ENCODE results near the gene ADCY2. TPM values are rescaled to one million over a fixed set of nuclear protein-coding genes. Genes with fewer than 3 reads are reported as not detected.

The ADCY2 gene
- total and polyA plus RNA-seq, 2 donors = 0.42 to 1.0 TPM

GRCh38 chr5:7529880-7530279 lies 133.9 kb downstream of the ADCY2 start:
- no peaks in the 10 kb centered on the region for H3K27me3 ChIP-seq (ENCODE audit: control insufficient read depth in 2 of 2, insufficient read depth in 1 of 2, low read length in 1 of 2)
- H3K36me3 ChIP-seq (ENCODE audit: control insufficient read depth in 2 of 2, insufficient read depth in 2 of 2, low read length in 1 of 2) = no peaks in the 10 kb centered on the region
- H3K4me1 ChIP-seq (ENCODE audit: control insufficient read depth in 2 of 2, insufficient read depth in 2 of 2, low read length in 2 of 2) = no peaks in the 10 kb centered on the region

GRCh38 chr5:7533941-7534340 lies 138.0 kb downstream of the ADCY2 start:
- 73% methylated on average over 1 of the region's 1 CpG for WGBS
- H3K27me3 ChIP-seq (ENCODE audit: control insufficient read depth in 2 of 2, insufficient read depth in 1 of 2, low read length in 1 of 2) = no peaks in the 10 kb centered on the region
- H3K27ac ChIP-seq (ENCODE audit: low read depth in 1 of 2, low read length in 1 of 2) = no peak overlapping the region
- no peaks in the 10 kb centered on the region for H3K9me3 ChIP-seq (ENCODE audit: control insufficient read depth in 2 of 2, insufficient read depth in 1 of 2, low read length in 1 of 2)
- DNase-seq (ENCODE audit: low read depth in 6 of 9, low spot score in 9 of 9) = no peak
- no peaks in the 10 kb centered on the region for H3K4me1 ChIP-seq (ENCODE audit: control insufficient read depth in 2 of 2, insufficient read depth in 2 of 2, low read length in 2 of 2)
- no peaks in the 10 kb centered on the region for H3K36me3 ChIP-seq (ENCODE audit: control insufficient read depth in 2 of 2, insufficient read depth in 2 of 2, low read length in 1 of 2)
- H3K4me3 ChIP-seq (ENCODE audit: low read length in 2 of 2) = no peak overlapping the region

More at GRCh38 chr5:7529880-7530279, 133.9 kb downstream of the ADCY2 start:
- DNase-seq (ENCODE audit: low read depth in 6 of 9, low spot score in 9 of 9) = no peak
- Histone ChIP-seq H3K4me3 (ENCODE audit: low read length in 2 of 2) (no peak overlapping the region), H3K9me3 (ENCODE audit: control insufficient read depth in 2 of 2, insufficient read depth in 1 of 2, low read length in 1 of 2) (no peaks in the 10 kb centered on the region), H3K27ac (ENCODE audit: low read depth in 1 of 2, low read length in 1 of 2) (no peak overlapping the region)

DNA sequence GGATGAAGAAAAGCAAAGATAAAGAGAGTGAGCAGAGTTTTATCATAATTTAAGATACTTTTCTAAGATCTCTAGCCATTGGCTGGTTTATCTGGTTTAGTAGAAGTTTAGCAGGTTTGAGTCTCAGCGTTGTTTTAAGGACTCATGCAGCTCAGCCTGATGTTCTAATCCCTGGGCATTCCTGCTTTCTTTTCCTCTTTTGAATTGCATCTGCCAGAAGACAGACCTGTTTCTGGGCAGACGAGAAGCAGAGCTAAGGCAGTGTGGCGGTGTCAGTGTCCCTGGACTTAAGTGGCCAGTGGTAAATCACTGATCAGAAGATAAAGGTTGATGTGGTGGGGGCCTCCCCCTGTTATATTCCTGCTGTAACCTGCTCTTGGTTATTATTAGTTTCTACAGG lies 138.6 kb downstream of the ADCY2 start:
- Histone ChIP-seq H3K36me3 (ENCODE audit: control insufficient read depth in 2 of 2, insufficient read depth in 2 of 2, low read length in 1 of 2) (no peaks in the 10 kb centered on the region), H3K4me3 (ENCODE audit: low read length in 2 of 2) (no peak overlapping the region), H3K9me3 (ENCODE audit: control insufficient read depth in 2 of 2, insufficient read depth in 1 of 2, low read length in 1 of 2) (no peaks in the 10 kb centered on the region), H3K27me3 (ENCODE audit: control insufficient read depth in 2 of 2, insufficient read depth in 1 of 2, low read length in 1 of 2) (no peaks in the 10 kb centered on the region), H3K4me1 (ENCODE audit: control insufficient read depth in 2 of 2, insufficient read depth in 2 of 2, low read length in 2 of 2) (no peaks in the 10 kb centered on the region), H3K27ac (ENCODE audit: low read depth in 1 of 2, low read length in 1 of 2) (no peak overlapping the region)
- no peak for DNase-seq (ENCODE audit: low read depth in 6 of 9, low spot score in 9 of 9)
- WGBS = 79% methylated on average over 3 of the region's 3 CpGs

- DNase-seq (ENCODE audit: low read depth in 6 of 9, low spot score in 9 of 9) = no peak
- Histone ChIP-seq H3K4me3 (ENCODE audit: low read length in 2 of 2) (no peak overlapping the region), H3K27me3 (ENCODE audit: control insufficient read depth in 2 of 2, insufficient read depth in 1 of 2, low read length in 1 of 2) (no peaks in the 10 kb centered on the region), H3K4me1 (ENCODE audit: control insufficient read depth in 2 of 2, insufficient read depth in 2 of 2, low read length in 2 of 2) (no peaks in the 10 kb centered on the region), H3K9me3 (ENCODE audit: control insufficient read depth in 2 of 2, insufficient read depth in 1 of 2, low read length in 1 of 2) (no peaks in the 10 kb centered on the region), H3K36me3 (ENCODE audit: control insufficient read depth in 2 of 2, insufficient read depth in 2 of 2, low read length in 1 of 2) (no peaks in the 10 kb centered on the region), H3K27ac (ENCODE audit: low read depth in 1 of 2, low read length in 1 of 2) (no peak overlapping the region)
- 93% methylated on average over 2 of the region's 2 CpGs for WGBS
Observed at GRCh38 chr5:7537573-7537972, 141.6 kb downstream of the ADCY2 start.

DNA sequence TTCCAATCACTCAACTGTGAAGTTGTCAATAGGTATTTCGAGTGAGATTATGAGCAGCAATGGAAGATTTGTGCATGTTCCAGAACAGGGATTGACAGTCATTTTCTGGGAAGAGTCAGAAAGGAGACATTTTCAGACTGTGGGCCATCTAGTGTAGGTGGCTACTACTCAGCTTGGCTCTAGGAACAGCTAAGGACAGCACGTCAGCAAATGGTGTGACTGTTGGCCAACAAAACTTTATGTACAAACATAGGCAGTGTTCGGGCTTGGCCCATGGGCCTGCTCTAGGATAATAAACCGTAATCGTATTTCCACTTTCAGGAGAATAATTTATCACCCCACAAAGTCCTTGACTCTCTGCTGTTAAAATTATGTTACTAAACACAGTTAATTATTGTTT lies 143.6 kb downstream of the ADCY2 start:
- Histone ChIP-seq H3K9me3 (ENCODE audit: control insufficient read depth in 2 of 2, insufficient read depth in 1 of 2, low read length in 1 of 2) (no peaks in the 10 kb centered on the region), H3K27ac (ENCODE audit: low read depth in 1 of 2, low read length in 1 of 2) (no peak overlapping the region), H3K27me3 (ENCODE audit: control insufficient read depth in 2 of 2, insufficient read depth in 1 of 2, low read length in 1 of 2) (no peaks in the 10 kb centered on the region), H3K36me3 (ENCODE audit: control insufficient read depth in 2 of 2, insufficient read depth in 2 of 2, low read length in 1 of 2) (no peaks in the 10 kb centered on the region), H3K4me1 (ENCODE audit: control insufficient read depth in 2 of 2, insufficient read depth in 2 of 2, low read length in 2 of 2) (no peaks in the 10 kb centered on the region), H3K4me3 (ENCODE audit: low read length in 2 of 2) (no peak overlapping the region)
- WGBS = 90% methylated on average over 5 of the region's 5 CpGs
- DNase-seq (ENCODE audit: low read depth in 6 of 9, low spot score in 9 of 9) = no peak

- no peaks in the 10 kb centered on the region for H3K4me1 ChIP-seq (ENCODE audit: control insufficient read depth in 2 of 2, insufficient read depth in 2 of 2, low read length in 2 of 2)
- no peak for DNase-seq (ENCODE audit: low read depth in 6 of 9, low spot score in 9 of 9)
- no peak overlapping the region for H3K27ac ChIP-seq (ENCODE audit: low read depth in 1 of 2, low read length in 1 of 2)
- no peaks in the 10 kb centered on the region for H3K36me3 ChIP-seq (ENCODE audit: control insufficient read depth in 2 of 2, insufficient read depth in 2 of 2, low read length in 1 of 2)
- no peak overlapping the region for H3K4me3 ChIP-seq (ENCODE audit: low read length in 2 of 2)
- no peaks in the 10 kb centered on the region for H3K27me3 ChIP-seq (ENCODE audit: control insufficient read depth in 2 of 2, insufficient read depth in 1 of 2, low read length in 1 of 2)
- H3K9me3 ChIP-seq (ENCODE audit: control insufficient read depth in 2 of 2, insufficient read depth in 1 of 2, low read length in 1 of 2) = no peaks in the 10 kb centered on the region
- WGBS = 78% methylated on average over 9 of the region's 9 CpGs
Observed at GRCh38 chr5:7540736-7541485, 145.0 kb downstream of the ADCY2 start.

GRCh38 chr5:7541898-7542297 lies 146.0 kb downstream of the ADCY2 start:
- no peak overlapping the region for H3K4me3 ChIP-seq (ENCODE audit: low read length in 2 of 2)
- H3K36me3 ChIP-seq (ENCODE audit: control insufficient read depth in 2 of 2, insufficient read depth in 2 of 2, low read length in 1 of 2) = no peaks in the 10 kb centered on the region
- H3K27me3 ChIP-seq (ENCODE audit: control insufficient read depth in 2 of 2, insufficient read depth in 1 of 2, low read length in 1 of 2) = no peaks in the 10 kb centered on the region
- WGBS = 82% methylated on average over 2 of the region's 2 CpGs
- no peaks in the 10 kb centered on the region for H3K9me3 ChIP-seq (ENCODE audit: control insufficient read depth in 2 of 2, insufficient read depth in 1 of 2, low read length in 1 of 2)
- no peaks in the 10 kb centered on the region for H3K4me1 ChIP-seq (ENCODE audit: control insufficient read depth in 2 of 2, insufficient read depth in 2 of 2, low read length in 2 of 2)
- H3K27ac ChIP-seq (ENCODE audit: low read depth in 1 of 2, low read length in 1 of 2) = no peak overlapping the region
- no peak for DNase-seq (ENCODE audit: low read depth in 6 of 9, low spot score in 9 of 9)

DNA sequence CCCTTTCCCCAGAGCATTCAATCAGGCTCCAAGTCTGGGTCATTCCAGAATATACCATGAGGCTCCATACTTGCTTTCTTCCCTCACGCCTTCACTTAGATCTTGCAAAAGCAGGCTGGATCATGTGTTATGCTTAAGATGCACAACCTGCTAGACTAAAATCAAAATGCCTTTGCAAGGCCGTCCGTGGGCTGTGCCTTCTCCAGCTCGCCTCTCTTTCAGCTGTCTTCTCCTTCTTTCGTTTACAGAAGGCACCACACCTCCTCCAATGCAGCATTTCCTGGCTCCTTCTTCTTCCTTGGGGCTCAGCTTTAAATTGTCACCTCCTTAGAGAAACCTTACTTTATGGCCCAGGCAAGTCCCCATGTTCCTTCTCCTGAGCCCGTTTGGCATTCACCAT lies 150.6 kb downstream of the ADCY2 start:
- Histone ChIP-seq H3K4me1 (ENCODE audit: control insufficient read depth in 2 of 2, insufficient read depth in 2 of 2, low read length in 2 of 2) (no peaks in the 10 kb centered on the region), H3K36me3 (ENCODE audit: control insufficient read depth in 2 of 2, insufficient read depth in 2 of 2, low read length in 1 of 2) (no peaks in the 10 kb centered on the region), H3K9me3 (ENCODE audit: control insufficient read depth in 2 of 2, insufficient read depth in 1 of 2, low read length in 1 of 2) (no peaks in the 10 kb centered on the region), H3K27me3 (ENCODE audit: control insufficient read depth in 2 of 2, insufficient read depth in 1 of 2, low read length in 1 of 2) (no peaks in the 10 kb centered on the region), H3K4me3 (ENCODE audit: low read length in 2 of 2) (no peak overlapping the region), H3K27ac (ENCODE audit: low read depth in 1 of 2, low read length in 1 of 2) (no peak overlapping the region)
- DNase-seq (ENCODE audit: low read depth in 6 of 9, low spot score in 9 of 9) = no peak
- 82% methylated on average over 6 of the region's 6 CpGs for WGBS

GRCh38 chr5:7548596-7548995 lies 152.7 kb downstream of the ADCY2 start:
- DNase-seq (ENCODE audit: low read depth in 6 of 9, low spot score in 9 of 9) = no peak
- Histone ChIP-seq H3K4me3 (ENCODE audit: low read length in 2 of 2) (no peak overlapping the region), H3K27me3 (ENCODE audit: control insufficient read depth in 2 of 2, insufficient read depth in 1 of 2, low read length in 1 of 2) (no peaks in the 10 kb centered on the region), H3K36me3 (ENCODE audit: control insufficient read depth in 2 of 2, insufficient read depth in 2 of 2, low read length in 1 of 2) (no peaks in the 10 kb centered on the region), H3K9me3 (ENCODE audit: control insufficient read depth in 2 of 2, insufficient read depth in 1 of 2, low read length in 1 of 2) (no peaks in the 10 kb centered on the region), H3K27ac (ENCODE audit: low read depth in 1 of 2, low read length in 1 of 2) (no peak overlapping the region), H3K4me1 (ENCODE audit: control insufficient read depth in 2 of 2, insufficient read depth in 2 of 2, low read length in 2 of 2) (no peaks in the 10 kb centered on the region)
- WGBS = 79% methylated on average over 2 of the region's 2 CpGs

Measured in thymus (tissue), 11 donors.